ENCODE measurements around the gene OCEL1.

Gene OCEL1

DNA sequence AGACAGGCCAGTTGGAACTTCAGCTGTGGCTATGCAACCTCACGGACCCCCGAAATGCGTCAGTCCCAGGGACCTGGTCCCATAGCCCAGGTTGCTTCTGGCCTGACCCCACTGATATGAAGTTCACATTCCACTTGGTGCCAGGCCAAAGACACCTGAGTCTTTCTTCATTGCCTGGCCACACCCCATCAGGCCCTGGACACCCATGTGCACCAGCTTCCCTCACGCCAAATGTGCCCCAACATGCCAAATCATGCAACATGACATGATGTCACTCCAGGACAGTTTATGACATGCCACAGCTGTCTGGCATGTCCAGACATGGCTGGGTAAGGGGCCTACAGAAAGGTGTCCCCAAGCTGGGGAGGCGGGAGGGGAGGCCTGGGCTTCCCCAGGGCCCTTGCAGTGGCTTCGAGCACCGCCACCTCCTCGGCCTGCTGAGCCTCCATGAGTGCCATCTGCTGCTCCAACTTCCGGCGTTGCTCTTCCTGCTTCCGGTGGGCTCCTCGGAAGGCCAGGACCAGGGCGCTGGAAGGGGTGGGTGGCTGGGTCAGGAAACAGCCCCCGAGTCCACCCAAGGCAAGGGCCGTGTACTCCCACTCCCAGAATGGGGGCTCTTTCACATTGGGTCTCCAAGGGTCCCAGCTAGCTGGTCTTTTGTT lies 24.0 kb downstream of the OCEL1 start:
- TF ChIP-seq, protein P1, sequence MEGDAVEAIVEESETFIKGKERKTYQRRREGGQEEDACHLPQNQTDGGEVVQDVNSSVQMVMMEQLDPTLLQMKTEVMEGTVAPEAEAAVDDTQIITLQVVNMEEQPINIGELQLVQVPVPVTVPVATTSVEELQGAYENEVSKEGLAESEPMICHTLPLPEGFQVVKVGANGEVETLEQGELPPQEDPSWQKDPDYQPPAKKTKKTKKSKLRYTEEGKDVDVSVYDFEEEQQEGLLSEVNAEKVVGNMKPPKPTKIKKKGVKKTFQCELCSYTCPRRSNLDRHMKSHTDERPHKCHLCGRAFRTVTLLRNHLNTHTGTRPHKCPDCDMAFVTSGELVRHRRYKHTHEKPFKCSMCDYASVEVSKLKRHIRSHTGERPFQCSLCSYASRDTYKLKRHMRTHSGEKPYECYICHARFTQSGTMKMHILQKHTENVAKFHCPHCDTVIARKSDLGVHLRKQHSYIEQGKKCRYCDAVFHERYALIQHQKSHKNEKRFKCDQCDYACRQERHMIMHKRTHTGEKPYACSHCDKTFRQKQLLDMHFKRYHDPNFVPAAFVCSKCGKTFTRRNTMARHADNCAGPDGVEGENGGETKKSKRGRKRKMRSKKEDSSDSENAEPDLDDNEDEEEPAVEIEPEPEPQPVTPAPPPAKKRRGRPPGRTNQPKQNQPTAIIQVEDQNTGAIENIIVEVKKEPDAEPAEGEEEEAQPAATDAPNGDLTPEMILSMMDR (IDR thresholded peaks at IDR 0.05; ENCODE audit: extremely low read depth, insufficient read depth, missing control alignments), result no peak
- DNase-seq (ENCODE audit: low spot score), result no peak
- in situ Hi-C loops (cut with MboI; ENCODE audit: low pct_unique_long_range_greater_than_20kb, low sequenced_read_pairs, unreplicated experiment), result no loop called here

DNA sequence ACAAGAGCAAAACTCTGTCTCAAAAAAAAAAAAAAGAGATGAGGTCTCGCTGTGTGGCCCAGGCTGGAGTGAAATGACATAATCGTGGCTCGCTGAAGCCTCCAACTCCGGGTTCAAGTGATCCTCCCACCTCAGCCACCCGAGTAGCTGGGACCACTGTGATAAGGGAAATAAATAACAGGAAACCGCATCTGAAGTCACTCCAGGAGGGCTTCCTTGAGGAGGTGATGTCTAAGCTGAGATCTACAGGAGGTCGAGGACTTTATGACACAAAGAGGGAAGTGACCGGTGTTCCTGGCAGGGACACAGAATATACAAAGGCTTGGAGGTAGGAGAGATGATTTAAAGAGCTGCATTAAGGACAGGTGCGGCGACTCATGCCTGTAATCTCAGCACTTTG lies 28.6 kb downstream of the OCEL1 start:
- DNase-seq (ENCODE audit: low spot score), result no peak
- TF ChIP-seq, protein P1 (IDR thresholded peaks at IDR 0.05; ENCODE audit: extremely low read depth, insufficient read depth, missing control alignments), result no peak
- in situ Hi-C loops (cut with MboI; ENCODE audit: low pct_unique_long_range_greater_than_20kb, low sequenced_read_pairs, unreplicated experiment), result no loop called here

DNA sequence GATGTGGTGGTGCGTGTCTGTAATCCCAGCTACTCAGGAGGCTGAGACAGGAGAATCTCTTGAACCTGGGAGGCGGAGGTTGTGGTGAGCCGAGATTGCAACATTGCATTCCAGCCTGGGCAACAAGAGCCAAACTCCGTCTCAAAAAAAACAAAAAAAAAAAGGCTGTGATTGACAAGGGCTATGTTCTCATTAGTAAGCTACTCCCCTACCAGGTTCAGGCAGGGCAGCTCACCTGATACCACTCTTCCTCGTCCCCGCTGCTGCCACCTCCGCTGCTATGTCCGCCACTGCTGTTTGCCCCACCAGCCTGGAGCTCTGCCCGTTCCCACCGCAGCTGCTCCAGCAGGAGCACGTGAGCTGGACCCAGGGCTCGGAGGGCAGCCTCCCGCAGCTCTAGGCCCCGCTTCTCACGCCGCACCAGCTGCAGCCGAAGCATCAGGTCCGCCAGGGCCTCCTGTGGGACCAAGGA lies 29.2 kb downstream of the OCEL1 start:
- no peak for DNase-seq (ENCODE audit: low spot score)
- TF ChIP-seq, protein P1 (IDR thresholded peaks at IDR 0.05; ENCODE audit: extremely low read depth, insufficient read depth, missing control alignments), result no peak
- in situ Hi-C loops (cut with MboI; ENCODE audit: low pct_unique_long_range_greater_than_20kb, low sequenced_read_pairs, unreplicated experiment), result no loop called here

DNA sequence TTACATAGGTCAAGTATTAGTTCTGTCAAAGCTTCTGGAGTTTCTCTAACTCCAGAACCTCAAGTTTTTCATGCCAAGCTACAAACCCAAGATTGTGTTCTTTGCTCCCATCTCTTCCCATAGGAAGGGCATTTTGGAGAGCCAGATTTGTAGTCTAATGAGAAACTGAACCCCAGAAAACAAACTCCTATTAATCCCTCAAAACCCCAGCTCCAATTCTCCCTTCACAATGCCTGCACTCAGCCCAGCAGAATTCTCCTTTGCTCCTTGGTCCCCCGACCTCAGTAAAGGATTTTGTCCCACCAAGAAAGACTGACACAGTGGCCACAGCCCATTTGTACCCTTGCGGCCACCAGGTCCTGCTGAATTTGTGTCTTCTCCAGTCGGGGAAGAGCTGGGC lies 30.1 kb downstream of the OCEL1 start:
- in situ Hi-C loops (cut with MboI; ENCODE audit: low pct_unique_long_range_greater_than_20kb, low sequenced_read_pairs, unreplicated experiment), result no loop called here
- TF ChIP-seq, protein P1 (IDR thresholded peaks at IDR 0.05; ENCODE audit: extremely low read depth, insufficient read depth, missing control alignments), result no peak
- DNase-seq (ENCODE audit: low spot score), result no peak

DNA sequence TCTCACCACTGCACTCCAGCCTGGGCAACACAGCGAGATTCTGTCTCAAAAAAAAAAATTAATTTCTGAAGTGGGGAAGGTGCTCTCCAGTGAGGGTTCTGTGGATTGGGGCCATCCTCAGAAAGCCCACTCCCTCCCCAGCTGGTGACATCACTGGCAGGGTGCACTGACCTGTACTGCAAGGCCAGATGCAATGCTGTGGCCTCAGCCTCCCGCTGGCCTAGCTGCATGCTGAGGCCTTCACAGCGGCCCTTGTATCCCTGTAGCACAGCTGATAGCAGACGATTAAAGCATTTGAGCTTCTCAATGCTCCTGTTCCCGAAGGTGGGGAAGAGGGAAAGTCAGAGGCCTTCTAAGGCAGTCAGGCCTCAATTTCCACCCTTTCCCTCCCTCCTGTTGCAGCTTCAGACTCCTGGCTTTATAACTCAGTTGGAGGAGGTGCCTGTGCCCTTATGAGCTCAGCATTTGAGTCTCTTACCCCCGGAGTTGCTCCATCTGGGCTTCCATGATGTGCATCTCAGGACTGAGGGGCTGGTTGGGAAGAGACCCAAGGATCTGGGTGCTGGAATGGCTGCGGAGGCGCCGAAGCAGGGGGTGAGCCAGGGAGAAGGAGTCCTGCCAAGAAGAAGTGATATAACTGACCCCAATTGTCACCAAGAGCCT lies 33.2 kb downstream of the OCEL1 start:
- in situ Hi-C loops (cut with MboI; ENCODE audit: low pct_unique_long_range_greater_than_20kb, low sequenced_read_pairs, unreplicated experiment), result no loop called here
- DNase-seq (ENCODE audit: low spot score), result no peak
- TF ChIP-seq, protein P1 (IDR thresholded peaks at IDR 0.05; ENCODE audit: extremely low read depth, insufficient read depth, missing control alignments), result no peak

DNA sequence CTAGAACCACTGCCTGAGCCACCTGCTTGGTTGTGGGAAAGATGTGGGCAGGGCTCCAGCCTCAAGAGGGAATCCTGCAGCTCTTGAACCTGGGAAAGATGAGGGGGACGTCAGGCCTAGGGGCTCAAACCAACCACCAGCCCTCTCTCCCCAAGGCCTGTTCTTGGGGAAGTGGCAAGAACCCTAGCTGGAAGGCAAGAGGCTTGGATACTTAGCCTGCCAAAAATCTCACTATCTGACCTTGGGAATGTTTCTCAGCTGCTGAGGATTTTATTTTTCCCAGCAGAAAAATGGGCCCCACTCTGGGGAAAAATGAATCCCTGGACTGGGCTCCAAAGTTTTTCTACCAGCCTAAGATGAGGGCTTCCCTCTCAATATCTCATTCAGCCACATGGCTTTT lies 33.9 kb downstream of the OCEL1 start:
- in situ Hi-C loops (cut with MboI; ENCODE audit: low pct_unique_long_range_greater_than_20kb, low sequenced_read_pairs, unreplicated experiment), result no loop called here
- no peak for DNase-seq (ENCODE audit: low spot score)
- TF ChIP-seq, protein P1 (IDR thresholded peaks at IDR 0.05; ENCODE audit: extremely low read depth, insufficient read depth, missing control alignments), result no peak

Data from GM13977 (cell line).